IPS-18c (cell line): Measurements from ENCODE around the gene KLHL7.
A peak's percentile ranks its signal among the peaks of the same experiment; 100 is the strongest.
"Not testable (repeated sequence)": the region's sequence is repeated elsewhere in the genome, so short reads cannot be mapped to it uniquely, and the experiment has no call there.

Experiments
- H3K4me3 ChIP-seq: 2 replicates; pipeline ENCODE4 v1.7.0; 2013; ENCODE audit warnings: low read depth, mild to moderate bottlenecking, low read length, moderate library complexity; ENCODE audit not compliant: insufficient read depth
- H3K9me3 ChIP-seq: one replicate; pipeline ENCODE4 v1.6.1; 2013; ENCODE audit warnings: mild to moderate bottlenecking, low read length, moderate library complexity; ENCODE audit not compliant: control insufficient read depth, insufficient read depth

Gene KLHL7

DNA sequence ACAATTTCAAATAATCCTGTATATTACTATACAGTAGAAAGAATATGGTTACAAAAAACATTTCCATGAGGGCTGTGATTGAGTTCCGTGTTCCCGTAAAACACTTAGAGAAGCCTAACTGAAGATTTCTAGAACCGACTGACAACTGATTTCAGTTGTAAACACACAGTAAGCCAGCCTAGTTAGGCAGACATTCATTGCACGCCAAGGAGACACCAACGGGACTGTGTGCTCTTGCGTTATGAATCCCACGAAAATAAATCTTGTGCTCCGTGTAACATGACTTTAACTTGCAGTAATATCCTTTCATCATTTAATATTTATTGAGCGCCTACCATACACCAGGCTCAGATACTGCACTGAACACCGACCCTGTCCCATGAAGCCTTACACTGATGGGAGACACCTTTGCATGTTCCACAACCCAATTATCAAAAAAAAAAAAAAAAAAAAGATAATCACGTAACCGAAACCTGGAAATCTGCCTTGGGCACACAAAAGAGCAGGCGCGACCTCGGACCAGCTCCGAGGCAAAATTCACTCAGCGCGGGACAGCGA lies 420 bp upstream of the KLHL7 start:
- H3K4me3 ChIP-seq, result peak overlapping the region; percentile 79
- H3K9me3 ChIP-seq, result no peaks in the 10 kb centered on the region

DNA sequence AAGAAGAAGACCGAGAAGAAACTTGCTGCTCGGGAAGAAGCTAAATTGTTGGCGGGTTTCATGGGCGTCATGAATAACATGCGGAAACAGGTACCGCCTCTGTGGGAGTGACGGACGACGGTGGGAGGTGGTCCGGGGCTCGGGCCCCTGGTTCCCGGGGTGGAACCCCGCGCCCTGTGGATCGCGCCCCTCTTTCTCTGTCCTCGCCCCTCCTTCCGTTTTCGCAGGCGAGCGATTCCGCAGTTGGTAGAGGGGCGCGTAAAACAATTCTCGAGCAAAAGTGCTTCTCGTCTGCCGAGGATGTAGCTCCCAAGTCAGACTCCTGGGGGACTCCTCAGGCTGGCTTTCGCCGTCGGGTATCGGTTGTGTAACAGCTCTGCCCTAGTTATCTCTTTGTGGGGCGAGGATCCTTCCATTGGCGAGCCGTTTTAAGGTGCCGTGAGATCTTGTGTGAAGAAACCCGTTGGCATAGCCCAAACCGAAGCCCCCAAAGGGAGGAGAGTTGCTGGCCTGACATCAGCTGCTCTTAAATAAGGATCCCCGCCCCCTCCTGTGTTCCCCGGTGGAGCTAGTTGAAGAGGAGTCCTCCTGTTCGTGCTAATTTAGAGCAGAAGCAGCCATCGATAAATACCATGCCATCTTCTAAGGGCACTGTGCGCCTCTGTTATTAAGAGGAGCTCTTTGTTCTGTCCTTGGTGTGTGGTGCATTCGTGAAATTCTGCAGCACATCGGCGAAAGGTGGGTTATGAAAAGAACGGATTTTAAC lies 655 bp downstream of the KLHL7 start:
- no peaks in the 10 kb centered on the region for H3K9me3 ChIP-seq
- peak overlapping the region; percentile 79 for H3K4me3 ChIP-seq

DNA sequence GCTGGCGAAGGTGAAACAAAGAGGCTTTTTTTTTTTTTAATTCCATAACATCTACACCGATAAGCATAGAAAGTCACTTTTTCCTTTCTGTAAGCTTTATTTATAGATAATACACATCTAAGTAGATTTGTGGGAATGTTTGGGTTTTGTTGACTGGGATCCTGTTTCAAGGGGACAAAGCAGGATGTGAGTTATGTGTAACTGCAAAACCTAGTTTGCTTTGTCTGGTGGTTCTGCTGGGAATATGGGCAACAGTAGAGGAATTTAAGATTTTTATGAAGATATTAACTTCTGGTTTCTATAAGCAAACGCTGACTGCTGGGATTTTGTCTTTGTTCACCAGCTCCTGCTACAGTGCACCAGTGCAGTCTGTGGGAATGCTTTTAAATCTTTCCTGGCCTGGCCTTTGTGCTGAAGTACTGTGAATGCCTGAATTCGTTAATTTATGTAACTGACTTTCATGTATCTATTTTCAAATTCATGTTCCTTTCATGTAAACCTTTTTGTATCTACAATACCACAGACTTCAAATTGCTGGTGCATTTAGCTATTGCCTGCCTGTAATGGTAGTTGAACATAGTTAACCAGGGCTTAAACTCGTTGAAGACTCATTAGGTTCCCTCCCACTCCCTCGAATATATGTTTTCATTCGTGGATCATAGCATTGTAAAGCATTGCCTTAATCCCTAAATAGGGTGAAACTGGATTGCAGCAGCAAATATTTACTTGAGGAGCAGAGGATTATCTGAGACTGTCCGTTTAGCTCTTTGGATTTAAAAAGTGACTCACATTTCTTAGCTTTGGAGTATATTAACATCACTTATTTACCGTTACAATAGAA lies 1.5 kb downstream of the KLHL7 start:
- Histone ChIP-seq H3K9me3 (no peaks in the 10 kb centered on the region), H3K4me3 (peak overlapping the region; percentile 79)

DNA sequence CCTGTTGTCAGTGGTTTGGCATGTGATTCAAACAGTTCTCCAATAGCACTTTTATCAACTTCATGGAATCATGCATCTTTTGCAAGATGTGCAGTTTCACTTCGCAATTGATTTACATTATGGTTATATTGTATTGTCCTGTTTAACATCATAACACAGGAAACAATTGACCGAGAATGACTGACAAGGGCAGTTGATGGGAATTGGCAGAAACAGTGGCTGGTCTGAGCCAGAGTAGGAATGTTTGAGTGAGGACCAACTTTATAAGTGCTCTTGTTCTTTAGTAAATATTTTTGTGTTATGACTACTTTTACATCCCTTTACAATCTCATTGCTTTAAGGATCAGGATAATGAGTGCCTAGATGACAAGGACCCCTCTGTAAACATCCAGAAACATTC lies 2.2 kb downstream of the KLHL7 start:
- H3K4me3 ChIP-seq, result peak overlapping the region; percentile 79; the same call in 1 of the 2 replicates
- no peaks in the 10 kb centered on the region for H3K9me3 ChIP-seq

DNA sequence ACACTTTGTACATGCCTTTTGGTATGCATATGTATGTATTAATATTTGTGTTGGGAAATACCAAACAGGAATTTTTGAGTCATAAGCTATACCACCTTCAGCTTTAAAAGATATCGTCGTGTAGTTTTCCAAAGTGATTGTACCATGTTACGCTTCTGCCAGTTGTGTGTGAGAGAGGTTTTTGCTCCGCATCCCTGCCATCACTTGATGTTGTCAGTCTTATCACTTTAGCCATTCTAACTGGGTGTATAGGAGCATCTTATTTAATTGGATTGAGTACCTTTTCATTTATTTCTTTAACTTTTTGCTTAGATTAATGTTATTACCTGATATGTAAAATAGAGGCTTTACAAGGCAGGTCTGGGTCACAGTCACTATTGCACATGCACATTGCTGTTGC lies 3.4 kb downstream of the KLHL7 start:
- no peaks in the 10 kb centered on the region for H3K9me3 ChIP-seq
- H3K4me3 ChIP-seq, result no peak overlapping the region

DNA sequence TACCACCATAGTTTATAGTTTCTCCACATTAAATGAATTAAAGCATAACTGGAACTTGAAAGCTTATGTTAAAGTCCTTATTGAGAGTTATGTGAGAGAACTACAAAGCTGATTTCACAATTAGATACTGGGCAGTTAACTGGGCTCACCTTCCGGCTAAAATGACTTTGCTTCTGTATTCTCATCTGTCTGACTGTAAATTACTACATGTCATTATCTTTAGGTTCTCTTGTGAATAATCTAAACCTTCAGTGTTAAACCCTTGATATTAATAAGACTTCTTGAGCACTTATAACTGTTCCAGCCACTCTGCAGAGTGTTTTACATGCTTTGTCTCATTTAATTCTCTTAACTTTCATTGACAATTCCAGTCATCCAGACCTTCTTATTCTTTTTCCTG lies 3.9 kb downstream of the KLHL7 start:
- no peak overlapping the region for H3K4me3 ChIP-seq
- no peaks in the 10 kb centered on the region for H3K9me3 ChIP-seq

DNA sequence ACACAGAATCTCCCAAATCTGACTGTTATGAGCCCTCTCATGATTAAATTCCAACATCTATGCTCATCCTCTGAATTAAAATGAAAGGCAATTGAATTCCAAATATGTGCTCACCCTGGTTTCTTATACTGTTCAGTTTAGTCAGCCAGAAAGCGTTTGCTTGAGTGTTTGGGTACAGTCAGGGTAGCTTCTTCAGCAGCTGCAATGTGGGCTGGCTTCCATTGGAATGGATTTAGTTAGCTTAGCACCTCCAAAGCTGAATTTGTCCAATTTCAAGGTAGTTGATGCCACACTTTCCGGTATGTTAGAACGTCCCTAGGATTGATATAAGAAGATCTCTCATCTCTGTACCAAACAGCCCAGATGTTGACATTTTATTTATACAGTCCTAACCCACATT lies 9.3 kb downstream of the KLHL7 start:
- H3K4me3 ChIP-seq, result no peak overlapping the region
- no peaks in the 10 kb centered on the region for H3K9me3 ChIP-seq

DNA sequence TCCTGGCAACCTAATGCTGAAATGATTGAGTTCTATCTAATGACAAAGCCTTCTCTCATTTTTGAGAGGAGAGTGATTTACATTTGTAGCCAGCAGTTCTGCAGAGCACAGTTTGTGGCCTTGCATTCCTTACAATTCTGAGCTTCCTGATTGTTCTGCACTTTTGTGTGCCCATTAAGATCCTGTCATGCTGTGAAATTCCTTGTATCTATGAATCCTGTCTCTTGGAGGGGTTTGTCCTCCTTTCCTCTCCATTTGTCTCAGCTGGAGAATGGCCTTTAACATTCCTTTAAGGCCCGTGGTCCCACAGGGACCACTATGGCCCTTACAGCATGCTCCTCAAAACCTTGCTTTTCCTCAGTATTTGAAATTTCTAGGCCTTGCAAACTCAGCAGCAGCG lies 10.4 kb downstream of the KLHL7 start:
- Histone ChIP-seq H3K9me3 (no peaks in the 10 kb centered on the region), H3K4me3 (no peak overlapping the region)

DNA sequence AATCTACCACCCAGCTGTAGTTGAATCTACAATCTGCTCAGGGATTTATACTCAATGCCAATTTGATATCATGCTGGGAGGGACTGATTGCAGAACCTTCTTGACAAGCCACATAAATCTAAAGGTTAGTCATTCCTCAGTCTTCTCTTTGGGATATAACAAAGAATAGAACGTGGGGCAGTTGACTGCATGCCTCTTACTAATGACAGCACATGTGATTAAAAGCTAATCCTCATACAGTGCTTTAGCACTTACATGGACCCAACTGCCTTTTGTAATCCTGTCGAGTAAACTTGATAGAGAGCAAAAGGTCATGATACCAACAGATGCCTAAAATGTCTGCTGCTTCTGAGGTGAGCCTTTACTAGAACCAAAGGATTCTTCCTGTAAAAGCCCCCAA lies 12.3 kb downstream of the KLHL7 start:
- H3K9me3 ChIP-seq, result no peaks in the 10 kb centered on the region
- H3K4me3 ChIP-seq, result no peak overlapping the region

DNA sequence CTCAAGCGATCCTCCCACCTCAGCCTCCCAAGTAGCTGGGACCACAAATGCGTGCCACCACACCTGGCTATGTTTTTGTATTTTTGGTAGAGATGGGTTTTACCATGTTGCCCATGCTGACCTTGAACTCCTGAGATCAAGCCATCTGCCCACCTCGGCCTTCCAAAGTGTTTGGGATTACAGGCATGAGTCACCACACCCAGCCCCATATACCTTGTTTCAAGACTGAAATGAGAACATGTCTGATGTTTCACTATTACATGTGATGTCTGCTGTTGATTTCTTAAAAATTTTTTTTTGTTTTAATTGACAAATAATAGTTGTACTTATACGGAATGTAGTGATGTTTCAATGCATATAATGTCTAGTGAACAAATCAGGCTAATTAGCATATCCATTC lies 14.5 kb downstream of the KLHL7 start:
- H3K9me3 ChIP-seq, result no peaks in the 10 kb centered on the region
- no peak overlapping the region for H3K4me3 ChIP-seq

DNA sequence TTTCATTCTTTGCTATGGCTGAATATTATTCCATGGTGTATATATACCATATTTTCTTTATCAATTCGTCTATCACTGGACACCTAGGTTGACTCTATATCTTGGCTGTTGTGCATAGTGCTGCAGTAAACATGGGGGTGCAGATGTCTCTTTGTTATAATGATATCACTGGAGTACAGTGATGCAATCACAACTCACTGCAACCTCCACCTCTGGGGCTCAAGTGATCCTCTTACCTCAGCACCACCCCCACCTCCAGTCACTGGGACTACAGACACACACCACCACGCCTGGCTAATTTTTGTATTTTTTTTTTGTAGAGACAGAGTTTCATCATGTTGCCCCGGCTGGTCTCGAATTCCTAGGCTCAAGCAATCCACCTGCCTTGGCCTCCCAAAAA lies 15.6 kb downstream of the KLHL7 start:
- no peak overlapping the region for H3K4me3 ChIP-seq
- no peaks in the 10 kb centered on the region for H3K9me3 ChIP-seq

DNA sequence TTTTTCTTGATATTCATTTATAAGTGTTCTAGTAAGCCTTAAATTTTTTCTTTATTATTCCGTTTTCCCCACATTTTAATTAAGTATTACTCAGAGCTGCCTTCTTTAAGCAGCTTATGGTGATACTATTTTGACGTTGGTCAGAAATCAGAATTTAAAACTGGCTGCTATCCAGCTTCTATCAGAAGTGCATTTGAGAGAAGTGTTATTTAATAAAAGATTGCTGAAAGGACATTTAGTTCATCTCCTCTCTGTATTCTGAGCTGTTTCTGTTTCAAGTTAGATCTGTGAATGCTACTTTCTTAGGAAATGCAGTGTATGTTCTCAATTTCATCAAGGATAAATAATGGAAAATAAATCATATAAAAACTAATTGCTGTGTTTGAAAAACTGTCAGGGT lies 17.4 kb downstream of the KLHL7 start:
- no peak overlapping the region for H3K4me3 ChIP-seq
- H3K9me3 ChIP-seq, result no peaks in the 10 kb centered on the region

DNA sequence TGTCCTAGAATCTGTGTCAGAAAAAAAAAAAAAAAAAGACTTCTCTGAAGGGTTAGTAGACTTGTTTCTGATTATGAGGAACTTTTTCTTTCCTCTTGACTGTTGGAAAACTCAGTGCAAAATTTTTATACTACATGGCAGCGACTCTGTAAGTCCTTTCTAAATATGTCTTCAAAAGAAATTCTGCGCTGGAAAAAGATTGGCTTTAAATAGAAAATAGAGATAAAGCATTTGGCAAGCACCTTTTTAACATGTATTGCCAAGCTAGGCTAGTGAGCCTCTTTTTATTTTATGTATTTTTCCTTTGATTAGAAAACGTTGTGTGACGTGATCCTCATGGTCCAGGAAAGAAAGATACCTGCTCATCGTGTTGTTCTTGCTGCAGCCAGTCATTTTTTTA lies 17.9 kb downstream of the KLHL7 start:
- H3K4me3 ChIP-seq, result no peak overlapping the region
- H3K9me3 ChIP-seq, result no peaks in the 10 kb centered on the region

DNA sequence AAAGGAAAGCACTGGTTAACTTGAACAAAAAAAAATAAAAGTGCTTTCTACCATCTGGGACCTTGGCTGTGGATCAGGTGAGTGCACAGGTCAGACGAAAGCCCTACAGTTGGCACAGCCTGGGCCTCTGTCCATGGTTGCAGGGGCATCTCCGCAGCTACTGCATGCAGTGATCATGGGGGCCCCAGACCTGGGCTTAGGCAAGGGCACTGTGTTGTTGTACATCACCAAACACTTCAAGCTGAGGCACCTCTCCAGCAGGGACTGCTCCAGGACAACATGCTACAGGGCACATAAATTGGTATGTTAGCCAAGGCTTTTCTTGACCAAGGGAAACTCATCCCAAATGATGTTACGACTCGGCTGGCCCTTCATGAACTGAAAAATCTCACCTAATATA lies 23.5 kb downstream of the KLHL7 start:
- H3K9me3 ChIP-seq, result no peaks in the 10 kb centered on the region
- H3K4me3 ChIP-seq, result no peak overlapping the region

DNA sequence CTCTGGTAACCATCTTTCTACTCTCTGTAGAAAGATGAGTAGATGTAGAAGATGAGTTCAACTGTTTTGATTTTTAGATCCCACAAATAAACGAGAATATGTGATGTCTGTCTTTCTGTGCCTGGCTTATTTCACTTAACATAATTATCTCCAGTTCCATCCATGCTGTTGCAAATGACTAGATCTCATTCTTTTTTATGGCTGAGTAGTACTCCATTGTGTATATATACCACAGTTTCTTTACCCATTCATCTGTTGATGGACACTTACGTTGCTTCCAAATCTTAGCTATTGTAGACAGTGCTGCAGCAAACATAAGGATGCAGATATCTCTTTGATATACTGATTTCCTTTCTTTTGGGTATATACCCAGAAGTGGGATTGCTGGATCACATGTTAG lies 26.2 kb downstream of the KLHL7 start:
- not testable (repeated sequence) for H3K4me3 ChIP-seq, H3K9me3 ChIP-seq

DNA sequence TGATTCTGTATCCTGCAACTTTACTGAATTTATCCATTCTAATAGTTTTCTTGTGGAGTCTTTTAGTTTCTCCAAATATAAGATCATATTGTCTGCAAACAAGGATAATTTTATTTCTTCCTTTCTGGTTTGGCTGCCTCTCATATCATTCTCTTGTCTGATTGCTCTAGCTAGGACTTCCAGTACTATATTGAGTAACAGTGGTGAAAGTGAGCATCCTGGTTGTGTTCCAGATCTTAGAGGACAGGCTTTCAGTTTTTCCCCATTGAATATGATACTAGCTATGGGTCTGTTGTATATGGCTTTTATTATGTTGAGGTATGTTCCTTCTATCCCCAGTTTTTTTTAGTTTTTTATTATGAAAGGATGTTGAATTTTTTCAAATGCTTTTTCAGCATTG lies 28.2 kb downstream of the KLHL7 start:
- Histone ChIP-seq H3K4me3 (no peak overlapping the region), H3K9me3 (no peaks in the 10 kb centered on the region)

DNA sequence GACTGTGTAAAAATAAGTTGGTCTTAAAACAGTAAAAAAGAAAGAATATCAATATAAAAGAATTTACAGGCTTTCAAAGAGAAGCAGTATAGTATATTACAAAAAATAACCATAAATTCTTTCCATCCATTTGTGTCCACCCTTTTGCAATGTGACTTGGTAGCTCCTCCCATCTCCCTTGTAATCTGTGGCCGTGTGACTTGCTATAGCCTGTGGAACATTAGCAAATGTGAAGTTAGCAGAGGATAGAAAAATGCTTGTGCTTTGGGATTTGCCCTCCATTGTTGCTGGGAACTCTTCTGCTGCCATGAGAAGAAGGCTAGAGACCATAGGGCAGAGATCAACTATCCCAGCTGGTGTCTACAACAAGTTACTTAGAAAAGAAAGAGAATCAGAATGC lies 30.2 kb downstream of the KLHL7 start:
- no peak overlapping the region for H3K4me3 ChIP-seq
- H3K9me3 ChIP-seq, result no peaks in the 10 kb centered on the region

DNA sequence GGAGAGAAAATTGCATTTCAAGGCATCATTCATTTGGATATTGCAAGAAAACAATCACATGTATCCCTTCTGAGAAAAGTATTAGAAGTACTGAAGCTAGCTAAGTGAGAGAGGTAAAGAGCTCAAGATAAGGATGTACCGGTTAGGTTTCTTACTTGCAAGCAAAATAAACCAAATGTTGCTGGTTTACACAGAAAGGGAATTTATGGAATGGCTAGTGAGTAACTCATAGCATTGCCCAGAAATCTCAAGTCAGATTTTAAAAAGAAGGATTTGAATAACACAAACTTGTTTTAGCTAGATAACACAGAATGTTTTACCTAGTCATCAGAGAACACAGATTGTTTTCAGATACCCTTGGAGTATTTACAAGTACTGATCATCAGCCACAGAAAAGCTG lies 30.6 kb downstream of the KLHL7 start:
- Histone ChIP-seq H3K4me3 (no peak overlapping the region), H3K9me3 (no peaks in the 10 kb centered on the region)
